IPS DF 6.9 (cell line): ENCODE results near the gene TMPRSS6.

Experiments used
- DNase-seq: peaks from one replicate; pipeline ENCODE4 v3.0.0-alpha.2; 2013; ENCODE audit warnings: low read depth, low spot score
- H3K27ac ChIP-seq: one replicate; pipeline ENCODE4 v1.5.1; 2013; ENCODE audit warnings: low read length, control low read depth
- H3K27me3 ChIP-seq: 2 replicates; pipeline ENCODE4 v1.6.1; 2013; ENCODE audit warnings: mild to moderate bottlenecking, low read length; ENCODE audit not compliant: control insufficient read depth, insufficient read depth
- H3K36me3 ChIP-seq: 2 replicates; pipeline ENCODE4 v1.6.1; 2013; ENCODE audit warnings: low read length; ENCODE audit not compliant: control insufficient read depth, insufficient read depth
- H3K4me1 ChIP-seq: 2 replicates; pipeline ENCODE4 v1.6.1; 2013; ENCODE audit warnings: low read length; ENCODE audit not compliant: control insufficient read depth, insufficient read depth
- H3K4me3 ChIP-seq: 2 replicates; pipeline ENCODE4 v1.5.1; 2013; ENCODE audit warnings: mild to moderate bottlenecking, low read length
- H3K9me3 ChIP-seq: 2 replicates; pipeline ENCODE4 v1.6.1; 2013; ENCODE audit warnings: low read length, inconsistent platforms; ENCODE audit not compliant: control insufficient read depth, insufficient read depth
- WGBS: extraction: QIAGEN DNeasy Blood & Tissue Kit; methylation state at CpG from one replicate; pipeline ENCODE4 v1.1.7; 2013; ENCODE audit warnings: mixed read lengths, missing lambda C conversion rate; ENCODE audit not compliant: insufficient read length, insufficient coverage; 5-methylcytosine and 5-hydroxymethylcytosine counted together

TMPRSS6 gene

DNA sequence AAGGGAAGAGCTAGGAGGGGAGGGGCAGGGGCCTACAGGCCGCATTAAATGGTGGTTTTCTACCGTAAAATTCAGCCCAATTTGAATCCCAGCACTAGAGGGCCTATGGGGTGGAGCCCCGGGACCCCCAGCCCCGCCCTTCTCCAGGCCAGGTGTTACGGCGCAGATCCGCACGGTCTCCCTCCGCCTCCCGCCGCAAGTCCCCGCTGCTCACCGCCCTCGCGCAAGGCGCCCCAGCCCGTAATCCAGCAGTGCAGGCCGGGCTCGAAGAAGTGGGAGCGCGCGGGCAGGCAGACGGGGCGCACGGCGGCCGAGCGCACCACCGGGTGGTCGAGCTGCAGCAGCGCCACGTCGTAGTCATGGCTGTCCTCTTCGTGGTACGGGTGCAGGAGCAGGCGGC is 40.7 kb downstream of the TMPRSS6 start:
- Histone ChIP-seq H3K27me3 (peaks cover 16% of the 10 kb centered on the region), H3K4me3 (peak overlapping the region; percentile 36; the same call in 1 of the 2 replicates), H3K9me3 (no peaks in the 10 kb centered on the region), H3K36me3 (no peaks in the 10 kb centered on the region), H3K4me1 (no peaks in the 10 kb centered on the region), H3K27ac (no peak overlapping the region)
- WGBS: no CpG with 5 or more reads among the region's 36 CpGs
- DNase-seq: peak; percentile 52

- Histone ChIP-seq H3K27ac (no peak overlapping the region), H3K4me1 (peaks cover 4% of the 10 kb centered on the region), H3K4me3 (no peak overlapping the region), H3K36me3 (no peaks in the 10 kb centered on the region), H3K27me3 (peaks cover 16% of the 10 kb centered on the region), H3K9me3 (no peaks in the 10 kb centered on the region)
- no peak for DNase-seq
- no CpG with 5 or more reads among the region's 10 CpGs for WGBS
These were observed 42.1 kb downstream of the TMPRSS6 start for GRCh38 chr22:37067428-37067827.

- peaks cover 11% of the 10 kb centered on the region; the same call in 1 of the 2 replicates for H3K27me3 ChIP-seq
- no peak for DNase-seq
- WGBS: no CpG with 5 or more reads among the region's 9 CpGs
- peaks cover 7% of the 10 kb centered on the region for H3K4me1 ChIP-seq
- no peak overlapping the region for H3K27ac ChIP-seq
- H3K9me3 ChIP-seq: no peaks in the 10 kb centered on the region
- no peaks in the 10 kb centered on the region; the same call in 1 of the 2 replicates for H3K36me3 ChIP-seq
- H3K4me3 ChIP-seq: no peak overlapping the region
These were observed 43.6 kb downstream of the TMPRSS6 start for GRCh38 chr22:37065961-37066360.

- WGBS: no CpG with 5 or more reads among the region's 3 CpGs
These were observed 44.3 kb downstream of the TMPRSS6 start for GRCh38 chr22:37065180-37065579.

GRCh38 chr22:37064553-37064952 is 45.0 kb downstream of the TMPRSS6 start:
- H3K27ac ChIP-seq: no peak overlapping the region
- H3K9me3 ChIP-seq: no peaks in the 10 kb centered on the region
- peaks cover 5% of the 10 kb centered on the region; the same call in 1 of the 2 replicates for H3K27me3 ChIP-seq
- WGBS: no CpG with 5 or more reads among the region's 11 CpGs
- no peaks in the 10 kb centered on the region; the same call in 1 of the 2 replicates for H3K36me3 ChIP-seq
- DNase-seq: no peak
- H3K4me3 ChIP-seq: no peak overlapping the region
- H3K4me1 ChIP-seq: peaks cover 7% of the 10 kb centered on the region

More at GRCh38 chr22:37065180-37065579, 44.3 kb downstream of the TMPRSS6 start:
- Histone ChIP-seq H3K4me3 (no peak overlapping the region), H3K27ac (no peak overlapping the region), H3K27me3 (peaks cover 9% of the 10 kb centered on the region; the same call in 1 of the 2 replicates), H3K4me1 (peaks cover 7% of the 10 kb centered on the region), H3K9me3 (no peaks in the 10 kb centered on the region), H3K36me3 (no peaks in the 10 kb centered on the region; the same call in 1 of the 2 replicates)
- DNase-seq: no peak

DNA sequence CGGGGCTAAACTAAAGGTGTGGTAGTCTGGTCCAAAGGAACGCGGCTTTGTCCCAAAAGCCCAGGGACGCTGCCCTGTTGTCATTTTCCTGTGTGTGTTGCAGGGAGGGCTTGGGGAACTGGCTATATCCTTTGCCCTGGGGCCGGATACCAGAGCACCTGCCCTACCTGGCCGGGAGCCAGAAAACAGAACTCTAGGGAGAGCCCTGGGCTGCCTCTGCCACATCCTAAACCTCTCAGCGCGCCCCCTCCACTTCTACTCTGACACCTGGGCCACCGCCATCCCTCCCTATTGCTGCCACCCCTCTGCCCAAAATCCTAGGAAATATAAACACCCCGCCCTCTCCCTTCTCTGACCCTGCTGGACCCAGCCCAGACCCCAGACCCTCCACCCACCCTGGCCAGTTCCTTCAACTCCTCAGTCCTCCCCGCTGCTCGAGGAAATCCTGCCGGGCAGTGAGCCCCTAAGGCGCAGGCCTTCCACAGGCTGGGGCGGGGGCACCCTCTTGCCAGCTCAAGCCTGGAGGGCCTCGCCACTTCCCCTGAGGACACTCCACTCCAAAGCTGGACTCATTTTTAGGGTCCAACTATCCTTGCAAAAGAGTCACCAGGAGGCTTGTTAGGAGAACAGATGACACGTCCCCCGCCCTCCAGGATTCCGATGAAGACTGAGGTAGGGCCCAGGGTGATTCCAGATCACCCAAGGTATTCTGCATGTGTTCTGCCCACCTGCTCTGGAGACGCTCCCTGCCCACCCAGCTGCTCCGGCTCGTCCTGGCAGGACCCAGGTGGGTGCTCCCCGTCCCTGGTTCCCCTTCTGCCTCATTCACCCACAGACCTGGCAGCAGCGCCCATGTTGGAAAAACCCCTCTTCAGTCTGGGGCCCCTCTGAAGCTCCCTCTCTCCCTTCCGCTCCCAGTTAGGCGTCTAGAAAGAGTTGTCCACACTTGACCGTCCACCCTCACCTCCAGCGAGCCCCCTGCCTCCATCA is 45.8 kb downstream of the TMPRSS6 start:
- Histone ChIP-seq H3K36me3 (no peaks in the 10 kb centered on the region; the same call in 1 of the 2 replicates), H3K27ac (no peak overlapping the region), H3K27me3 (0 out of 2 replicates have a peak, but pooled peaks cover 2% of the 10 kb centered on the region), H3K4me1 (peaks cover 7% of the 10 kb centered on the region), H3K4me3 (no peak overlapping the region), H3K9me3 (no peaks in the 10 kb centered on the region)
- WGBS: no CpG with 5 or more reads among the region's 28 CpGs
- DNase-seq: no peak

DNA sequence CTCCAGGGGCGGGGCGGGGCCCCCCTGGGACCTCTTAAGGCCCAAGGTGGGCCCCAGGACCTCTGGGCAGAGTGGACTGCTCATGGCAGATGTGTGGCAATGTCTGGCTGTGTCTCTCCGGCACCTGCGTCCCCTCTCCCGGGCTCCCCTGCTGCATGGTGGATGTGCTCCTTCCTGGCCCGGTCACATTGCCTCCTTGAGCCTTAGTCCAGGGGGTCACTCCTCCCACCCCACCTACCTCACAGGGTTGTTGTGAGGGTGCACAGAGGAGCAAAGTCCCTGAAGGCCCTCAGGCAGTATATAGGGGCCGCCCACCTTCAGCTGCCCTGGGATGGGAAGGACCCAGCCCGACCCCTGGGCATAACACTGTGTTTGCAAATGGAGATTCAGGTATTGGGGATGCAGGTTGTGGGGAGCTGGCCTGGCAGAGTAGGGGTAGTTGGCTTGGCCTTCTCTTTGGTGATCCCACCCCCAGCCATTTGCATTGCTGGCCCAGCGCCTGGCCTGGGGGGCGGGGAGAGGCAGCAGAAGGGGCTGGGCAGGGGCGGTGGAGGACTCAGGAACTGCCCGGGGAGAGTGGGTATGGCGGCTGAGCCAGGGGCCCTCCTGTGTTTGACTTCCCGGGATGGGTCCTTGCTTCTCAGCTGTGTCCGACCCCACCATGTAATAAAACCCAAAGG is 46.7 kb downstream of the TMPRSS6 start:
- no peaks in the 10 kb centered on the region for H3K27me3 ChIP-seq
- no peaks in the 10 kb centered on the region for H3K9me3 ChIP-seq
- H3K4me1 ChIP-seq: peaks cover 7% of the 10 kb centered on the region
- no peak for DNase-seq
- no peaks in the 10 kb centered on the region; the same call in 1 of the 2 replicates for H3K36me3 ChIP-seq
- H3K27ac ChIP-seq: no peak overlapping the region
- no CpG with 5 or more reads among the region's 15 CpGs for WGBS
- H3K4me3 ChIP-seq: no peak overlapping the region

GRCh38 chr22:37062376-37062675 is 47.2 kb downstream of the TMPRSS6 start:
- H3K4me1 ChIP-seq: peaks cover 7% of the 10 kb centered on the region
- H3K27ac ChIP-seq: no peak overlapping the region
- DNase-seq: no peak
- no peak overlapping the region for H3K4me3 ChIP-seq
- H3K36me3 ChIP-seq: no peaks in the 10 kb centered on the region; the same call in 1 of the 2 replicates
- no CpG with 5 or more reads among the region's 7 CpGs for WGBS
- no peaks in the 10 kb centered on the region for H3K27me3 ChIP-seq
- H3K9me3 ChIP-seq: no peaks in the 10 kb centered on the region

DNA sequence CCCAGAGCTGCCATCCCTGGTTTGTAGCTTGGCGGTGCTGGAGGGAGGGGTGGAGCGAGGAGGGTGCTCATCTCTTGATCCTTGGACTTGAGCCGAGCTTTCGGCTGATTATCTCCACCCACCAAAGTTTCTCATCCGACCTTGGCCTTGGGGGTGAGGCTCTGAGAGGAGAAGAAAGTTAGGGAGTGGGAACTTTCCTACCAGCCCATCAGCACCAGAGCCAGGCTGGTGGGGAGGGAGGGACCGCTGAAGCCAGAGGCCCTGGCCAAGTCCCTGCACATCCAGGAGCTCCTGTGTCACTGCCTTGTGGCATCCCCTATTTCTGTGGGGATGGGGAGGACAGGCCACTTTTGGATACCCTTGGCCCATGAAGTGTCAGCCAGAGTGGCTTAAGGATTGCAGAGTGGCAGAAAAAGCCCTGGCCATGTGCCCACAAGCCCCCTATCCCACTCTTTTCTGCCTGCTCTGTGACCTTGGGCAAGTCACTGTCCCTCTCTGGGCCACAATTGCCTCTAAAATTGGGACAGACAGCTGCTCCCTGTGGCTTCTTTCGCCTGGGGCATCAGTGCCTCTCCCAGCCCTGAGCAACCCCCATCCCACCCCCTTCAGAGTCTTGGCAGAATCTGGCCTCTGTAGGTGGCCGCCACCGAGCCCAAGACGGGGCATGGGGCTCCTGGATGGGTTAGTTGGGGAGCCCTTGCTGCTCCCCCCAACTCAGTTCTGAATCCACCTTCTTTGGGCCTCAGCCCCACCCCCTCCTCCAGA is 47.7 kb downstream of the TMPRSS6 start:
- Histone ChIP-seq H3K4me3 (no peak overlapping the region), H3K36me3 (no peaks in the 10 kb centered on the region; the same call in 1 of the 2 replicates), H3K27ac (no peak overlapping the region), H3K27me3 (no peaks in the 10 kb centered on the region), H3K4me1 (peaks cover 7% of the 10 kb centered on the region), H3K9me3 (no peaks in the 10 kb centered on the region)
- DNase-seq: no peak
- no CpG with 5 or more reads among the region's 10 CpGs for WGBS
